Keratinocyte (primary cell): ENCODE data around the gene NGFR. TPM values are rescaled to one million over a fixed set of nuclear protein-coding genes. Genes with fewer than 3 reads are reported as not detected.

Experiments
- DNase-seq: peaks from one replicate; pipeline ENCODE4 v3.0.0-alpha.2; 2011; ENCODE audit warnings: low read depth, missing footprints, low spot score
- FAIRE-seq: peaks from 2 replicates; lab custom pipeline; 2011; peaks lifted over from hg19 to GRCh38; lab: Jason Lieb, UNC
- H2AFZ ChIP-seq: 2 replicates; pipeline ENCODE4 v1.6.0; 2012; ENCODE audit warnings: low read length, control low read depth, inconsistent platforms; ENCODE audit not compliant: control insufficient read depth
- H3K27ac ChIP-seq: 2 replicates; pipeline ENCODE4 v1.5.1; 2011; ENCODE audit warnings: low read length; ENCODE audit not compliant: control insufficient read depth, insufficient read depth
- H3K27me3 ChIP-seq: 3 replicates; pipeline ENCODE4 v1.6.0; 2011; ENCODE audit warnings: low read length; ENCODE audit not compliant: control insufficient read depth, insufficient read depth; ENCODE audit errors: extremely low read depth
- H3K36me3 ChIP-seq, 2 experiments: 2 replicates in 1 of 2; 3 replicates in 1 of 2; pipeline ENCODE4 v1.5.1; 2011; ENCODE audit warnings: low read length in 2 of 2, mild to moderate bottlenecking in 1 of 2; ENCODE audit not compliant: control insufficient read depth in 2 of 2, insufficient read depth in 2 of 2; ENCODE audit errors: extremely low read depth in 1 of 2
- H3K4me1 ChIP-seq: 3 replicates; pipeline ENCODE4 v1.5.1; 2011; ENCODE audit warnings: low read length; ENCODE audit not compliant: control insufficient read depth, insufficient read depth; ENCODE audit errors: extremely low read depth
- H3K4me2 ChIP-seq: 3 replicates; pipeline ENCODE4 v1.6.0; 2011; ENCODE audit warnings: low read depth, low read length; ENCODE audit not compliant: control insufficient read depth, insufficient read depth; ENCODE audit errors: extremely low read depth
- H3K4me3 ChIP-seq, 3 experiments: fragments of 200-600 bp in 1 of 3; sonication (generic) in 1 of 3; 2 replicates in 2 of 3; 3 replicates in 1 of 3; pipeline ENCODE4 v1.5.1; 2011 to 2016; ENCODE audit warnings: low read length in 3 of 3, mild to moderate bottlenecking in 3 of 3, control low read depth in 2 of 3, inconsistent platforms in 1 of 3, low read depth in 1 of 3, mixed read lengths in 1 of 3, mixed run types in 1 of 3, moderate library complexity in 1 of 3; ENCODE audit not compliant: control insufficient read depth in 2 of 3, insufficient read depth in 2 of 3; ENCODE audit errors: extremely low read depth in 1 of 3
- H3K79me2 ChIP-seq: 2 replicates; pipeline ENCODE4 v1.6.0; 2012; ENCODE audit warnings: low read length; ENCODE audit not compliant: control insufficient read depth, insufficient read depth
- H3K9ac ChIP-seq: 3 replicates; pipeline ENCODE4 v1.6.0; 2011; ENCODE audit warnings: low read length; ENCODE audit not compliant: control insufficient read depth, insufficient read depth; ENCODE audit errors: extremely low read depth
- H3K9me1 ChIP-seq: 3 replicates; pipeline ENCODE4 v1.6.0; 2011; ENCODE audit warnings: low read length; ENCODE audit not compliant: control insufficient read depth, insufficient read depth; ENCODE audit errors: extremely low read depth
- H3K9me3 ChIP-seq: 2 replicates; pipeline ENCODE4 v1.5.1; 2012; ENCODE audit warnings: low read depth, low read length; ENCODE audit not compliant: control insufficient read depth
- H4K20me1 ChIP-seq: 3 replicates; pipeline ENCODE4 v1.6.0; 2011; ENCODE audit warnings: low read length; ENCODE audit not compliant: control insufficient read depth, insufficient read depth; ENCODE audit errors: extremely low read depth
- EZH2 ChIP-seq: IDR thresholded peaks from one replicate; pipeline ENCODE4 v1.6.1; 2012; ENCODE audit warnings: inconsistent platforms, mild to moderate bottlenecking, low read length, moderate library complexity
- dilution Hi-C: fragments of 300-500 bp; cut with MboI; formaldehyde crosslinking; loops from one replicate; pipeline ENCODE4 v1.7.0; 2020; ENCODE audit warnings: low sequenced_read_pairs; ENCODE audit not compliant: extremely low pct_ligation_motif_present
- polyA plus RNA-seq, 5 experiments: library from polyadenylated mRNA; depleted of rRNA in 3 of 5; stranded (reverse) in 3 of 5; stranded (forward) in 1 of 5; unstranded in 1 of 5; fragments of >200 nt; gene quantifications; 1 replicate in 1 of 5; 2 replicates in 3 of 5; 3 replicates in 1 of 5; pipeline versions ENCODE4 v1.2.1 to v1.2.3, GENCODE V29; 2011 to 2012; ENCODE audit warnings: missing spikeins in 2 of 5, low read depth in 1 of 5, low replicate concordance in 1 of 5
- TF ChIP-seq, protein P1 (sequence below), 3 experiments: IDR thresholded peaks in 1 of 3; conservative IDR thresholded peaks in 1 of 3; optimal IDR thresholded peaks in 1 of 3; 2 replicates in 2 of 3; 3 replicates in 1 of 3; pipeline versions ENCODE3 to v1.5.1; 2011; ENCODE audit warnings: low read length in 3 of 3, mild to moderate bottlenecking in 3 of 3, moderate library complexity in 2 of 3, control low read depth in 1 of 3, inconsistent platforms in 1 of 3; ENCODE audit not compliant: insufficient read depth in 2 of 3; ENCODE audit errors: extremely low read depth in 1 of 3

Gene NGFR
- polyA plus RNA-seq, 1 donor (not counting 4 experiments of a cell fraction or from before 2014, with no cell fraction given) = 1.7 TPM

DNA sequence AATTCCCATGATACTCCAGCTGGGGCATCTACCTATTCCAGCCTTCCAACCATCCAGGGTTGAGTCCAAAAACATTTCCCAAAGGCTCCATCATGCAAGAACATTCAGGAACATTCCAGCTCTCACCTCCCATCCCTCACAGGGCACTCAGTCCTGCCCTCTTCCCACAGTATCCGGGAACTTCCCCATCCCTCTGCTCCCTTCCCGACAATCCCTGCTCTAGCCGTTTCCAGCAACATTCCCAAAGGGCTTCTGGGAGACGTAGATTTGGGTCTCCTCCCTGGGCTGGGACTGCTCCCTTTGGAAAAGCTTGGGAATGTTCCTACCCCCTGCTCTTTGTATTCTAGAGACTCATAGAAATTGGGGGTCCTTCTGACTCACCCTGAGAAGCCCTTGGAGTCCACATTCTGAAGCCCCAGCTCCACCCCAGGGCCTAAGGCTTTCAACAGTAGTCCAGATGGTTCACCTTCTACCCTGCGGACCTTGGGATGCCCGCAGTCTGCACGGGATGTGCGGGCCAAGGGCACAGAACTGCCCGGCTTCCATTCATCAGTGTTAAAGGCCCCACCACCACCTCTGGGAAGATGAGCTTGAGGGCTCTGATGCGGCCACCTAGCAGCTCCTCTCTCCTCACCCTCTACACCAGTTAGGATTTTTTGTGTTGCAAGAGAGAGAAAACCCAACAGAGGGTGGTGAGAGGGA, 25.4 kb downstream of the NGFR start:
- no peak overlapping the region for H3K4me2 ChIP-seq
- H2AFZ ChIP-seq = no peak overlapping the region
- no peak overlapping the region for H3K4me3 ChIP-seq
- no peak overlapping the region for H3K27ac ChIP-seq
- no peaks in the 10 kb centered on the region for H4K20me1 ChIP-seq
- FAIRE-seq (no peak), DNase-seq (no peak)
- peaks cover 25% of the 10 kb centered on the region for H3K4me1 ChIP-seq
- no peaks in the 10 kb centered on the region for H3K36me3 ChIP-seq
- H3K9me3 ChIP-seq = no peaks in the 10 kb centered on the region
- dilution Hi-C loops = no loop called here
- peaks cover 4% of the 10 kb centered on the region for H3K9me1 ChIP-seq
- H3K79me2 ChIP-seq = no peaks in the 10 kb centered on the region
- no peaks in the 10 kb centered on the region for H3K27me3 ChIP-seq
- TF ChIP-seq EZH2 = no peak
- TF ChIP-seq, protein P1, sequence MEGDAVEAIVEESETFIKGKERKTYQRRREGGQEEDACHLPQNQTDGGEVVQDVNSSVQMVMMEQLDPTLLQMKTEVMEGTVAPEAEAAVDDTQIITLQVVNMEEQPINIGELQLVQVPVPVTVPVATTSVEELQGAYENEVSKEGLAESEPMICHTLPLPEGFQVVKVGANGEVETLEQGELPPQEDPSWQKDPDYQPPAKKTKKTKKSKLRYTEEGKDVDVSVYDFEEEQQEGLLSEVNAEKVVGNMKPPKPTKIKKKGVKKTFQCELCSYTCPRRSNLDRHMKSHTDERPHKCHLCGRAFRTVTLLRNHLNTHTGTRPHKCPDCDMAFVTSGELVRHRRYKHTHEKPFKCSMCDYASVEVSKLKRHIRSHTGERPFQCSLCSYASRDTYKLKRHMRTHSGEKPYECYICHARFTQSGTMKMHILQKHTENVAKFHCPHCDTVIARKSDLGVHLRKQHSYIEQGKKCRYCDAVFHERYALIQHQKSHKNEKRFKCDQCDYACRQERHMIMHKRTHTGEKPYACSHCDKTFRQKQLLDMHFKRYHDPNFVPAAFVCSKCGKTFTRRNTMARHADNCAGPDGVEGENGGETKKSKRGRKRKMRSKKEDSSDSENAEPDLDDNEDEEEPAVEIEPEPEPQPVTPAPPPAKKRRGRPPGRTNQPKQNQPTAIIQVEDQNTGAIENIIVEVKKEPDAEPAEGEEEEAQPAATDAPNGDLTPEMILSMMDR (optimal IDR thresholded peaks at IDR 0.05 in 1 of 3, IDR thresholded peaks at IDR 0.05 in 1 of 3, conservative IDR thresholded peaks at IDR 0.05 in 1 of 3; ENCODE audit: extremely low read depth in 1 of 3, insufficient read depth in 2 of 3, low read length in 3 of 3) = no peak
- H3K9ac ChIP-seq = no peak overlapping the region

DNA sequence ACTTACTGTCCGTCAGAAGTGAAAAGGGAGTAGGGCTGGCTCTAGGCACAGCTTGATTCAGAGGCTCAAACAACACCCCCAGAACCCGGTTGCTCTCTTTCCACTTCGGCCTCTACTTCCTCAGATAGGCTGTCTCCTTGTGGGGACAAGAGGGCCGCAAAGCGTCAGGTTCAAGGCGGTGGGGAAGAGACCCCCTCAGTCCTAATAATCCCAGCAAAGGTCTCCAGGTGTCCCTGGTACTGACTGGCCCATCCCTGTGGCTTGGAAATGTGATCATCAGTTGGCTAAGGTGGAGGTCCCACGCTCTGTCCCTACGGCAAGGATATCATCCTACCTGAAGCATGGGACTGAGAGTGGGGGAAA, 26.0 kb downstream of the NGFR start:
- H3K4me3 ChIP-seq = no peak overlapping the region
- H4K20me1 ChIP-seq = no peaks in the 10 kb centered on the region
- dilution Hi-C loops = no loop called here
- H3K9me1 ChIP-seq = peaks cover 4% of the 10 kb centered on the region
- TF ChIP-seq, protein P1 (optimal IDR thresholded peaks at IDR 0.05 in 1 of 3, IDR thresholded peaks at IDR 0.05 in 1 of 3, conservative IDR thresholded peaks at IDR 0.05 in 1 of 3; ENCODE audit: extremely low read depth in 1 of 3, insufficient read depth in 2 of 3, low read length in 3 of 3) = no peak
- TF ChIP-seq EZH2 = no peak
- H3K79me2 ChIP-seq = no peaks in the 10 kb centered on the region
- peaks cover 23% of the 10 kb centered on the region for H3K4me1 ChIP-seq
- DNase-seq (no peak), FAIRE-seq (no peak)
- H3K9me3 ChIP-seq = no peaks in the 10 kb centered on the region
- no peaks in the 10 kb centered on the region for H3K36me3 ChIP-seq
- no peak overlapping the region for H3K9ac ChIP-seq
- no peaks in the 10 kb centered on the region for H3K27me3 ChIP-seq
- H2AFZ ChIP-seq = no peak overlapping the region
- H3K4me2 ChIP-seq = no peak overlapping the region
- no peak overlapping the region for H3K27ac ChIP-seq
